Naive thymus-derived CD4-positive, alpha-beta T cell (primary cell): Measurements from ENCODE around the gene EPB41L5. TPM values are rescaled to one million over a fixed set of nuclear protein-coding genes. Genes with fewer than 3 reads are reported as not detected.
"Not testable (repeated sequence)": the region's sequence is repeated elsewhere in the genome, so short reads cannot be mapped to it uniquely, and the experiment has no call there.

Experiments used
- ATAC-seq: fragments of 150-1000 bp; cut with Tn5 transposase; 2 replicates; pipeline ENCODE4 v1.10.0; 2021; ENCODE audit warnings: mild to moderate bottlenecking, moderate library complexity
- CTCF ChIA-PET: fragments of 350-600 bp; sonication (Branson Sonifier 250); formaldehyde crosslinking; loops from one replicate; lab custom pipeline; 2021; ENCODE audit warnings: antibody characterized with exemption; lab: Charles Lee
- POLR2A ChIA-PET: fragments of 350-600 bp; sonication (Branson Sonifier 250); formaldehyde crosslinking; loops from one replicate; lab custom pipeline; 2021; ENCODE audit warnings: antibody characterized with exemption, inconsistent platforms; lab: Charles Lee
- DNase-seq, 9 donors: peaks; one replicate each; pipeline versions ENCODE4 v3.0.0 to v3.0.0-alpha.2; 2020 to 2022; ENCODE audit warnings: mixed read lengths in 1 of 9
- H3K27ac ChIP-seq: one replicate; pipeline ENCODE4 v1.7.0; 2013; ENCODE audit warnings: mild to moderate bottlenecking, low read depth, low read length, moderate library complexity
- H3K27me3 ChIP-seq, 2 donors: one replicate each; pipeline ENCODE4 v1.7.0; 2013; ENCODE audit warnings: low read length in 2 of 2, mild to moderate bottlenecking in 2 of 2, moderate library complexity in 2 of 2; ENCODE audit not compliant: control insufficient read depth in 2 of 2, insufficient read depth in 2 of 2
- H3K36me3 ChIP-seq, 3 experiments: 1 replicate in 2 of 3; 2 replicates in 1 of 3; pipeline ENCODE4 v1.7.0; 2013; ENCODE audit warnings: low read length in 3 of 3, mild to moderate bottlenecking in 3 of 3, moderate library complexity in 1 of 3; ENCODE audit not compliant: insufficient read depth in 3 of 3, control insufficient read depth in 2 of 3
- H3K4me1 ChIP-seq, 2 donors: one replicate each; pipeline ENCODE4 v1.7.0; 2013; ENCODE audit warnings: low read length in 2 of 2, mild to moderate bottlenecking in 2 of 2, moderate library complexity in 1 of 2; ENCODE audit not compliant: control insufficient read depth in 2 of 2, insufficient read depth in 2 of 2
- H3K4me3 ChIP-seq: 2 replicates; pipeline ENCODE4 v1.7.0; 2013; ENCODE audit warnings: mild to moderate bottlenecking, low read length
- H3K9me3 ChIP-seq, 3 experiments: 1 replicate in 2 of 3; 2 replicates in 1 of 3; pipeline ENCODE4 v1.7.0; 2013; ENCODE audit warnings: low read length in 3 of 3; ENCODE audit not compliant: control insufficient read depth in 2 of 3
- H3K27ac Mint-ChIP-seq, 9 donors: one replicate each; pipeline ENCODE4 v1.8.0; 2020 to 2022; ENCODE audit warnings: mixed read lengths in 9 of 9, mild to moderate bottlenecking in 8 of 9, moderate library complexity in 5 of 9, inconsistent platforms in 2 of 9
- H3K27me3 Mint-ChIP-seq, 5 donors: one replicate each; pipeline ENCODE4 v1.8.0; 2021 to 2022; ENCODE audit warnings: mixed read lengths in 5 of 5, mild to moderate bottlenecking in 1 of 5
- H3K36me3 Mint-ChIP-seq, 5 donors: one replicate each; pipeline ENCODE4 v1.8.0; 2020 to 2022; ENCODE audit warnings: mixed read lengths in 5 of 5, mild to moderate bottlenecking in 3 of 5, inconsistent platforms in 1 of 5
- H3K4me1 Mint-ChIP-seq, 7 donors: one replicate each; pipeline ENCODE4 v1.8.0; 2020 to 2022; ENCODE audit warnings: mixed read lengths in 7 of 7, mild to moderate bottlenecking in 3 of 7, inconsistent platforms in 1 of 7
- H3K4me3 Mint-ChIP-seq, 10 donors: one replicate each; pipeline ENCODE4 v1.8.0; 2020 to 2022; ENCODE audit warnings: mild to moderate bottlenecking in 10 of 10, mixed read lengths in 10 of 10, moderate library complexity in 6 of 10, inconsistent platforms in 2 of 10
- H3K9me3 Mint-ChIP-seq, 11 donors: one replicate each; pipeline ENCODE4 v1.8.0; 2020 to 2022; ENCODE audit warnings: mixed read lengths in 11 of 11, mild to moderate bottlenecking in 4 of 11, inconsistent platforms in 1 of 11, moderate library complexity in 1 of 11
- intact Hi-C, 2 donors: fragments of 100-400 bp; cut with micrococcal nuclease; formaldehyde crosslinking; loops; one replicate each; pipeline ENCODE4 v1.15.1; 2023
- polyA plus RNA-seq, 2 donors: library from polyadenylated mRNA; unstranded; fragments of 300-500 nt; fragmentation: Illumina TruSeq; gene quantifications; one replicate each; pipeline ENCODE4 v1.2.3, GENCODE V29; 2021
- total RNA-seq, 6 experiments: library from RNA in 5 of 6; stranded (reverse) in 5 of 6; gene quantifications; 1 replicate in 5 of 6; 2 replicates in 1 of 6; pipeline ENCODE4 v1.2.3 and lab custom pipeline; 2021 to 2026

Gene EPB41L5
- total RNA-seq (1 to 10 TPM; 2.2 to 9.3 (median 6.8) TPM), polyA plus RNA-seq (1 to 10 TPM; 3.9 to 4.8 TPM), total RNA-seq (lab: John Stamatoyannopoulos, UW) (14.9 reads per million, percentile 44 among the genes with 10 or more reads in this experiment)

- ChIA-PET POLR2A (interaction anchor here (0.6 to 1.3 kb wide), 3 partner anchors 164 to 335 kb away, joined by 3 to 7 read pairs (median 3); no protein-coding TSS in a partner anchor), CTCF (interaction anchor here (0.8 to 1.0 kb wide), 2 partner anchors 162 to 300 kb away, joined by 3 to 4 read pairs; no protein-coding TSS in a partner anchor)
- peaks cover 0 to 6% (median 0%) of the 10 kb centered on the region in 5 donors for H3K36me3 Mint-ChIP-seq
- peaks cover 8 to 37% (median 24%) of the 10 kb centered on the region in 7 donors for H3K4me1 Mint-ChIP-seq
- peak; percentile 56 to 81 (median 67) for DNase-seq
- H3K27me3 Mint-ChIP-seq, result peaks cover 0 to 20% (median 0%) of the 10 kb centered on the region in 5 donors
- Histone ChIP-seq H3K4me3 (peak within 1 kb of the TSS; percentile 69), H3K9me3 (no peaks in the 10 kb centered on the region), H3K27me3 (no peaks in the 10 kb centered on the region), H3K27ac (peak within 1 kb of the TSS; percentile 70), H3K4me1 (peaks cover 6% of the 10 kb centered on the region in 2 donors), H3K36me3 (peaks cover 0 to 3% (median 0%) of the 10 kb centered on the region in 3 experiments)
- peak within 1 kb of the TSS; percentile 73 to 89 (median 86) for H3K4me3 Mint-ChIP-seq
- H3K27ac Mint-ChIP-seq, result peak within 1 kb of the TSS in 8 of 9 donors; percentile 36 to 75 (median 70)
- intact Hi-C loops, result loop anchor here (1.0 to 10.0 kb wide), 10 partner anchors 164 to 2001 kb away; partner anchors contain the start of genes PTPN4 (in 2 of the 2), TMEM177 (in 2 of the 2), C2orf76 (in 1 of the 2) and CCDC93 (in 1 of the 2)
- no peaks in the 10 kb centered on the region for H3K9me3 Mint-ChIP-seq
- ATAC-seq, result peak; percentile 93
Measured at GRCh38 chr2:120012771-120013596, at the start of gene EPB41L5. EPB41L5 (plus strand) TSS chr2:120013077; CDS start chr2:120019085, 6,008 bp downstream.

- ChIA-PET CTCF (interaction anchor here (0.6 kb wide), 1 partner anchor 9 kb away, joined by 3 read pairs; no protein-coding TSS in a partner anchor), POLR2A (interaction anchor here (0.6 to 0.7 kb wide), 2 partner anchors 216 to 320 kb away, joined by 3 read pairs; no protein-coding TSS in a partner anchor)
- H3K27me3 ChIP-seq, result no peaks in the 10 kb centered on the region
- H3K27ac ChIP-seq, result no peak overlapping the region
- H3K27ac Mint-ChIP-seq, result peak overlapping the region in 1 of 9 donors; percentile 12
- no peak overlapping the region for H3K4me3 ChIP-seq
- no peaks in the 10 kb centered on the region for H3K4me1 ChIP-seq
- DNase-seq (no peak), ATAC-seq (no peak)
- H3K4me3 Mint-ChIP-seq, result no peak overlapping the region
- H3K9me3 Mint-ChIP-seq, result peaks cover 0 to 12% (median 3%) of the 10 kb centered on the region in 11 donors
- H3K36me3 ChIP-seq, result peaks cover 0 to 4% (median 0%) of the 10 kb centered on the region in 3 experiments
- no peaks in the 10 kb centered on the region for H3K9me3 ChIP-seq
- H3K36me3 Mint-ChIP-seq, result peaks cover 0 to 15% (median 7%) of the 10 kb centered on the region in 5 donors
- peaks cover 0 to 18% (median 6%) of the 10 kb centered on the region in 7 donors for H3K4me1 Mint-ChIP-seq
- no peaks in the 10 kb centered on the region for H3K27me3 Mint-ChIP-seq
- intact Hi-C loops, result no loop called here
Measured at GRCh38 chr2:119981896-119982295, 31.0 kb upstream of the EPB41L5 start.

- intact Hi-C loops, result no loop called here
- Histone ChIP-seq H3K27me3 (no peaks in the 10 kb centered on the region), H3K4me1 (no peaks in the 10 kb centered on the region), H3K36me3 (peaks cover 0 to 4% (median 0%) of the 10 kb centered on the region in 3 experiments), H3K9me3 (no peaks in the 10 kb centered on the region), H3K27ac (no peak overlapping the region), H3K4me3 (no peak overlapping the region)
- POLR2A ChIA-PET, result no interaction called here
- CTCF ChIA-PET, result no interaction called here
- H3K9me3 Mint-ChIP-seq, result peaks cover 0 to 12% (median 3%) of the 10 kb centered on the region in 11 donors
- H3K27ac Mint-ChIP-seq, result peak overlapping the region in 4 of 9 donors; percentile 2 to 58 (median 21)
- ATAC-seq (no peak), DNase-seq (no peak)
- no peaks in the 10 kb centered on the region for H3K27me3 Mint-ChIP-seq
- H3K4me1 Mint-ChIP-seq, result peaks cover 0 to 18% (median 6%) of the 10 kb centered on the region in 7 donors
- no peak overlapping the region for H3K4me3 Mint-ChIP-seq
- peaks cover 0 to 9% (median 1%) of the 10 kb centered on the region in 5 donors for H3K36me3 Mint-ChIP-seq
Measured at GRCh38 chr2:119982506-119982905, 30.4 kb upstream of the EPB41L5 start.

GRCh38 chr2:119983108-119983507, 29.8 kb upstream of the EPB41L5 start:
- intact Hi-C loops, result no loop called here
- no peak overlapping the region for H3K4me3 Mint-ChIP-seq
- Histone ChIP-seq H3K36me3 (no peaks in the 10 kb centered on the region), H3K4me3 (no peak overlapping the region), H3K9me3 (no peaks in the 10 kb centered on the region), H3K4me1 (no peaks in the 10 kb centered on the region), H3K27me3 (no peaks in the 10 kb centered on the region), H3K27ac (no peak overlapping the region)
- peaks cover 0 to 12% (median 3%) of the 10 kb centered on the region in 11 donors for H3K9me3 Mint-ChIP-seq
- peaks cover 0 to 3% (median 0%) of the 10 kb centered on the region in 5 donors for H3K27me3 Mint-ChIP-seq
- ChIA-PET CTCF (no interaction called here), POLR2A (no interaction called here)
- ATAC-seq (no peak), DNase-seq (no peak)
- peaks cover 0 to 18% (median 6%) of the 10 kb centered on the region in 7 donors for H3K4me1 Mint-ChIP-seq
- H3K36me3 Mint-ChIP-seq, result peaks cover 0 to 9% (median 0%) of the 10 kb centered on the region in 5 donors
- no peak overlapping the region for H3K27ac Mint-ChIP-seq

- intact Hi-C loops, result no loop called here
- Mint-ChIP-seq H3K36me3 (no peaks in the 10 kb centered on the region), H3K4me3 (no peak overlapping the region), H3K9me3 (peaks cover 0 to 3% (median 0%) of the 10 kb centered on the region in 11 donors), H3K4me1 (peaks cover 0 to 2% (median 0%) of the 10 kb centered on the region in 7 donors), H3K27me3 (peaks cover 4 to 13% (median 6%) of the 10 kb centered on the region in 5 donors), H3K27ac (no peak overlapping the region)
- ATAC-seq (no peak), DNase-seq (no peak)
- no peak overlapping the region for H3K27ac ChIP-seq
- CTCF ChIA-PET, result no interaction called here
- H3K4me3 ChIP-seq, result no peak overlapping the region
- H3K9me3 ChIP-seq, result no peaks in the 10 kb centered on the region
- POLR2A ChIA-PET, result no interaction called here
- no peaks in the 10 kb centered on the region for H3K4me1 ChIP-seq
- H3K27me3 ChIP-seq, result no peaks in the 10 kb centered on the region
- no peaks in the 10 kb centered on the region for H3K36me3 ChIP-seq
Measured at GRCh38 chr2:119996148-119996547, 16.7 kb upstream of the EPB41L5 start.

- H3K4me1 ChIP-seq, H3K36me3 Mint-ChIP-seq, H3K4me3 ChIP-seq, H3K9me3 Mint-ChIP-seq, H3K36me3 ChIP-seq, POLR2A ChIA-PET, H3K9me3 ChIP-seq, H3K27me3 ChIP-seq, H3K27ac Mint-ChIP-seq, DNase-seq, intact Hi-C loops, ATAC-seq, H3K4me1 Mint-ChIP-seq, CTCF ChIA-PET, H3K4me3 Mint-ChIP-seq, H3K27ac ChIP-seq: not testable (repeated sequence)
- H3K27me3 Mint-ChIP-seq, result peaks cover 0 to 13% (median 6%) of the 10 kb centered on the region in 5 donors
Measured at GRCh38 chr2:119996896-119997891, 15.7 kb upstream of the EPB41L5 start.
